ENCODE results near the gene ECSIT. TPM values are rescaled to one million over a fixed set of nuclear protein-coding genes. Genes with fewer than 3 reads are reported as not detected.
"Not testable (repeated sequence)": the region's sequence is repeated elsewhere in the genome, so short reads cannot be mapped to it uniquely, and the experiment has no call there.

The ECSIT gene
- total RNA-seq, 4 donors from 2014 or later, result 82.9 to 199 (median 129) TPM

DNA sequence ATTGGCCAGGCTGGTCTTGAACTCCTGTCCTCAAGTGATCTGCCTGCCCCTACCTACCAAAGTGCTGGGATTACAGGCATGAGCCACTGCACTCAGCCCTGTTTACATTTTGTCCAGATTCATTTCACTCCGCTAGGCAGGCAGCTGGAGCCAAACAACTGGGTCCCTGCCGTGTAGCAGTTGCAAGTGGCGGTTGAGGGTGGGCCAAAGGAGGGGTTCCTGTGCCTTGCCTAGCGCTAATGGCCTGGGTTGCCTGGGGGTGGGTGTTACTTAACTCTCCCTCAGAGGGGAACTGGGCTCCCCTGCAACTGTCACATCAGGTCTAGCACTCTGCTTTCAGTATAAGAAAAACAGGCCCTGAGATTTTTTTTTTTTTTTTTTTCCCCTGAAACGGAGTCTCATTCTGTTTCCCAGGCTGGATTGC lies 41.1 kb upstream of the ECSIT start:
- in situ Hi-C loops (cut with MboI; ENCODE audit: low sequenced_read_pairs in 4 of 4) (no loop called here), intact Hi-C loops (cut with DNase I; ENCODE audit: low total_unique reads) (no loop called here)
- TF ChIP-seq, protein P1, sequence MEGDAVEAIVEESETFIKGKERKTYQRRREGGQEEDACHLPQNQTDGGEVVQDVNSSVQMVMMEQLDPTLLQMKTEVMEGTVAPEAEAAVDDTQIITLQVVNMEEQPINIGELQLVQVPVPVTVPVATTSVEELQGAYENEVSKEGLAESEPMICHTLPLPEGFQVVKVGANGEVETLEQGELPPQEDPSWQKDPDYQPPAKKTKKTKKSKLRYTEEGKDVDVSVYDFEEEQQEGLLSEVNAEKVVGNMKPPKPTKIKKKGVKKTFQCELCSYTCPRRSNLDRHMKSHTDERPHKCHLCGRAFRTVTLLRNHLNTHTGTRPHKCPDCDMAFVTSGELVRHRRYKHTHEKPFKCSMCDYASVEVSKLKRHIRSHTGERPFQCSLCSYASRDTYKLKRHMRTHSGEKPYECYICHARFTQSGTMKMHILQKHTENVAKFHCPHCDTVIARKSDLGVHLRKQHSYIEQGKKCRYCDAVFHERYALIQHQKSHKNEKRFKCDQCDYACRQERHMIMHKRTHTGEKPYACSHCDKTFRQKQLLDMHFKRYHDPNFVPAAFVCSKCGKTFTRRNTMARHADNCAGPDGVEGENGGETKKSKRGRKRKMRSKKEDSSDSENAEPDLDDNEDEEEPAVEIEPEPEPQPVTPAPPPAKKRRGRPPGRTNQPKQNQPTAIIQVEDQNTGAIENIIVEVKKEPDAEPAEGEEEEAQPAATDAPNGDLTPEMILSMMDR (IDR thresholded peaks at IDR 0.05 in 4 of 5, conservative IDR thresholded peaks at IDR 0.05 in 1 of 5), result no peak
- no peak for TF ChIP-seq POLR2A (IDR thresholded peaks at IDR 0.05)
- Histone ChIP-seq H3K9me3 (no peaks in the 10 kb centered on the region), H3K27ac (no peak overlapping the region), H3K27me3 (no peaks in the 10 kb centered on the region), H3K4me1 (no peaks in the 10 kb centered on the region), H3K36me3 (no peaks in the 10 kb centered on the region), H3K4me3 (no peak overlapping the region)
- DNase-seq (no peak), ATAC-seq (no peak)

DNA sequence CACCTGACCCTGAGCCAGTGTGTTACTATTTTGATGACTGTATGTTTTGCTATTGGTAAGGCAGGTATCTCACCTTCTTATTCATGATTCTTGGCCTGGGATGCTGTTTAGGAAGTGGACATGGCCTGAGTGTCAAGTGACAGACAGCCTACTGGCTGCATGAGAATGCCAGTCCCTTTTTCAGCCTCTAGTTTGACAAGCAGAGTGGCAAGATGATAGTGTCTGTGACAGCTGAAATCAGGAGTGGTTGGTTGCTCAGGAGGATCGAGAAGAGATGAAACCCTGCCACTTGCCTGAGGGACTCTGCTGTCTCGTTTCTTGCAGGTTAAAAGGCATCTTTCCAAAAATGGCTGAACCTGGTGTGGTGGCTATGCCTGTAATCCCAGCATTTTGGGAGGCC lies 37.2 kb upstream of the ECSIT start:
- no peak overlapping the region for H3K4me3 ChIP-seq
- no peaks in the 10 kb centered on the region for H3K27me3 ChIP-seq
- H3K27ac ChIP-seq, result no peak overlapping the region
- intact Hi-C loops (cut with DNase I; ENCODE audit: low total_unique reads) (no loop called here), in situ Hi-C loops (cut with MboI; ENCODE audit: low sequenced_read_pairs in 4 of 4) (no loop called here)
- no peaks in the 10 kb centered on the region for H3K4me1 ChIP-seq
- TF ChIP-seq, protein P1 (IDR thresholded peaks at IDR 0.05 in 4 of 5, conservative IDR thresholded peaks at IDR 0.05 in 1 of 5), result no peak
- no peak for TF ChIP-seq POLR2A (IDR thresholded peaks at IDR 0.05)
- H3K36me3 ChIP-seq, result no peaks in the 10 kb centered on the region
- DNase-seq (no peak), ATAC-seq (no peak)
- no peaks in the 10 kb centered on the region for H3K9me3 ChIP-seq

DNA sequence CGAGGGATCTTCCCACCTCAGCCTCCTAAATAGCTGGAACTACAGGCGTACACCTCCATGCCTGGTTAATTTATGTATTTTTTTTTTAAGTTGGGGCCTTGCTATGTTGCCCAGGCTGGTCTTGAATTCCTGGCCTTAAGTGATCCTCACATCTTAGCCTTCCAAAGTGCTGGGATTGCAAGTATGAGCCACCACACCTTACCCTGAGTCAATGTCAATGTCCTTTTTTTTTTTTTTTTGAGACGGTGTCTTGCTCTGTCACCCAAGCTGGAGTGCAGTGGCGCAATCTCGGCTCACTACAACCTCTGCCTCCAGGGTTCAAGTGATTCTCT lies 36.7 kb upstream of the ECSIT start:
- H3K4me1 ChIP-seq; ATAC-seq; H3K9me3 ChIP-seq; in situ Hi-C loops (cut with MboI; ENCODE audit: low sequenced_read_pairs in 4 of 4); H3K36me3 ChIP-seq; H3K27ac ChIP-seq; intact Hi-C loops (cut with DNase I; ENCODE audit: low total_unique reads); DNase-seq; H3K27me3 ChIP-seq; H3K4me3 ChIP-seq: not testable (repeated sequence)

DNA sequence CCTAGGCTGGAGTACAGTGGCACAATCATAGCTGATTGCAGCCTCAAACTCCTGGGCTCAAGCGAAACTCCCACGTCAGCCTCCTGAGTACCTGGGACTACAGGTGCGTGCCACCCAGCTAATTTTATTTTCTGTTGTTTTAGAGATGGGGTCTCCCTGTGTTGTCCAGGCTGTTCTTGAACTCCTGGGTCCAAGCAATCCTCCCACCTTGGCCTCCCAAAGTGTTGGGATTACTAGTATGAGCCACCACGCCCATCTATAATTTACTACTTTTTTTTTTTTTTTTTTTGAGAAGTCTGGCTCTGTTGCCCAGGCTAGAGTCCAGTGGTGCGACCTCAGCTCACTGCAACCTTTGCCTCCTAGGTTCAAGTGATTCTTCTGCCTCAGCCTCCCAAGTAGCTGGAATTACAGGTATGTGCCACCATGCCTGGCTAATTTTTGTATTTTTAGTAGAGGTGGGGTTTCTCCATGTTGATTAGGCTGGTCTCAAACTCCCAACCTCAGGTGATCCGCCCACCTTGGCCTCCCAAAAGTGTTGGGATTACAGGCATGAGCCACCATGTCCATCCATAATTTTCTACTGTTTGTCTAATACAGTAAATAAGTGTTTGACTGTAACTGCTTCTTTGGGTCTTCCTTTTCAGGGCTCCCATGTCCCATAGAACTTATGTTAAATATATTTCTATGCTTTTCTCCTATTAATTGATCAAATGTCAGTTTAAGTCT lies 35.3 kb upstream of the ECSIT start:
- peaks cover 12 to 14% of the 10 kb centered on the region in 2 donors for H3K4me1 ChIP-seq
- H3K36me3 ChIP-seq; H3K27me3 ChIP-seq; DNase-seq; H3K4me3 ChIP-seq; H3K9me3 ChIP-seq; ATAC-seq; H3K27ac ChIP-seq; in situ Hi-C loops (cut with MboI; ENCODE audit: low sequenced_read_pairs in 4 of 4); intact Hi-C loops (cut with DNase I; ENCODE audit: low total_unique reads): not testable (repeated sequence)

DNA sequence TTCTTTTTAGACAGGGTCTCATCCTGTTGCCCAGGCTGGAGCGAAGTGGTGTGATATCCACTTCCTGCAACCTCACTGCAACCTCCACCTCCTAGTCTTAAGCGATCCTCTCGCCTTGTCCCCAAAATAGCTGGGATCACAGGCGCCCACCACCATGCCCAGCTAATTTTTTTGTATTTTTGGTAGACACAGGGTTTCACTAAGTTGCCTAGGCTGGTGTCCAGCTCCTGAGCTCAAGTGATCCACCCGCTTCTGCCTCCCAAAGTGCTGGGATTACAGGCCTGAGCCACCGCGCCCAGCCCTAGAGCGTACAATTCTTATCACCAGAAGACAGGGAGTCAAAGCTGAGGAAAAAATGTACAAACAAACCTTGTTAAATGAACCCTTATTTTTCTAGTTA lies 34.6 kb upstream of the ECSIT start:
- in situ Hi-C loops (cut with MboI; ENCODE audit: low sequenced_read_pairs in 4 of 4) (no loop called here), intact Hi-C loops (cut with DNase I; ENCODE audit: low total_unique reads) (no loop called here)
- Histone ChIP-seq H3K4me3 (no peak overlapping the region), H3K27ac (no peak overlapping the region), H3K9me3 (no peaks in the 10 kb centered on the region), H3K27me3 (no peaks in the 10 kb centered on the region), H3K4me1 (peaks cover 12 to 15% of the 10 kb centered on the region in 2 donors), H3K36me3 (no peaks in the 10 kb centered on the region)
- no peak for TF ChIP-seq POLR2A (IDR thresholded peaks at IDR 0.05)
- TF ChIP-seq, protein P1 (IDR thresholded peaks at IDR 0.05 in 4 of 5, conservative IDR thresholded peaks at IDR 0.05 in 1 of 5), result no peak
- DNase-seq (no peak), ATAC-seq (no peak)
